ENCODE data around the gene BRD7.

Gene BRD7

GRCh38 chr16:50273888-50274325, 94.9 kb downstream of the BRD7 start:
- peak in 1 of 2 experiments; percentile 80 for DNase-seq (ENCODE audit: low read depth in 1 of 2, low spot score in 1 of 2)
- Histone ChIP-seq H3K27ac (replicated peaks) (peak overlapping the region; percentile 95), H3K27me3 (ENCODE audit: insufficient read depth, poor library complexity, severe bottlenecking) (no peaks in the 10 kb centered on the region), H3K4me3 (replicated peaks; ENCODE audit: insufficient read depth, low read length) (peak overlapping the region; percentile 59)
- TF ChIP-seq GABPA (IDR thresholded peaks at IDR 0.05; ENCODE audit: low read depth) (no peak), SPI1 (IDR thresholded peaks at IDR 0.05; ENCODE audit: borderline replicate concordance, low read depth) (peak; percentile 14; the same call in 1 of the 2 replicates), REST (IDR thresholded peaks at IDR 0.05; ENCODE audit: insufficient replicate concordance, low read depth) (no peak), POLR2AphosphoS5 (IDR thresholded peaks at IDR 0.05; ENCODE audit: low read depth) (no peak)
- TF ChIP-seq, protein P1, sequence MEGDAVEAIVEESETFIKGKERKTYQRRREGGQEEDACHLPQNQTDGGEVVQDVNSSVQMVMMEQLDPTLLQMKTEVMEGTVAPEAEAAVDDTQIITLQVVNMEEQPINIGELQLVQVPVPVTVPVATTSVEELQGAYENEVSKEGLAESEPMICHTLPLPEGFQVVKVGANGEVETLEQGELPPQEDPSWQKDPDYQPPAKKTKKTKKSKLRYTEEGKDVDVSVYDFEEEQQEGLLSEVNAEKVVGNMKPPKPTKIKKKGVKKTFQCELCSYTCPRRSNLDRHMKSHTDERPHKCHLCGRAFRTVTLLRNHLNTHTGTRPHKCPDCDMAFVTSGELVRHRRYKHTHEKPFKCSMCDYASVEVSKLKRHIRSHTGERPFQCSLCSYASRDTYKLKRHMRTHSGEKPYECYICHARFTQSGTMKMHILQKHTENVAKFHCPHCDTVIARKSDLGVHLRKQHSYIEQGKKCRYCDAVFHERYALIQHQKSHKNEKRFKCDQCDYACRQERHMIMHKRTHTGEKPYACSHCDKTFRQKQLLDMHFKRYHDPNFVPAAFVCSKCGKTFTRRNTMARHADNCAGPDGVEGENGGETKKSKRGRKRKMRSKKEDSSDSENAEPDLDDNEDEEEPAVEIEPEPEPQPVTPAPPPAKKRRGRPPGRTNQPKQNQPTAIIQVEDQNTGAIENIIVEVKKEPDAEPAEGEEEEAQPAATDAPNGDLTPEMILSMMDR (IDR thresholded peaks at IDR 0.05; ENCODE audit: insufficient read depth, low read length) = no peak

DNA sequence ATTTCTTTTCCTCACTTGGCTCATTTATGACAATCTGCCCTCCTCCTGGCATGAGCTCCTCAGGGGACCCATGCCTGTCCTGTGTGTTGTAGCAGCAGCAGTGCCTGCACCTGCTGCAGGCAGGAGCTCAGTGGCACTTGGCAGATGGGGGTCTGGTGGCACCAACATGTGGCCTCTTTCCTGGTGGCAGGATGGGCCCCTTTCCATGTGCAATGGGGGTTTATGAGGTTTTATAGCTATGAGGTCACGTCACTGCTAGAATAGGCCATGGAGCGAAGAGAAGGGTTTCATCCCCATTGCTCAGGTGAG, 95.5 kb downstream of the BRD7 start:
- DNase-seq (ENCODE audit: low read depth in 1 of 2, low spot score in 1 of 2) = no peak
- Histone ChIP-seq H3K27ac (replicated peaks) (peak overlapping the region; percentile 95; the same call in 1 of the 2 replicates), H3K4me3 (replicated peaks; ENCODE audit: insufficient read depth, low read length) (no peak overlapping the region), H3K27me3 (ENCODE audit: insufficient read depth, poor library complexity, severe bottlenecking) (no peaks in the 10 kb centered on the region)
- TF ChIP-seq GABPA (IDR thresholded peaks at IDR 0.05; ENCODE audit: low read depth) = no peak
- TF ChIP-seq REST (IDR thresholded peaks at IDR 0.05; ENCODE audit: insufficient replicate concordance, low read depth) = no peak
- TF ChIP-seq POLR2AphosphoS5 (IDR thresholded peaks at IDR 0.05; ENCODE audit: low read depth) = no peak
- TF ChIP-seq SPI1 (IDR thresholded peaks at IDR 0.05; ENCODE audit: borderline replicate concordance, low read depth) = no peak
- TF ChIP-seq, protein P1 (IDR thresholded peaks at IDR 0.05; ENCODE audit: insufficient read depth, low read length) = no peak

DNA sequence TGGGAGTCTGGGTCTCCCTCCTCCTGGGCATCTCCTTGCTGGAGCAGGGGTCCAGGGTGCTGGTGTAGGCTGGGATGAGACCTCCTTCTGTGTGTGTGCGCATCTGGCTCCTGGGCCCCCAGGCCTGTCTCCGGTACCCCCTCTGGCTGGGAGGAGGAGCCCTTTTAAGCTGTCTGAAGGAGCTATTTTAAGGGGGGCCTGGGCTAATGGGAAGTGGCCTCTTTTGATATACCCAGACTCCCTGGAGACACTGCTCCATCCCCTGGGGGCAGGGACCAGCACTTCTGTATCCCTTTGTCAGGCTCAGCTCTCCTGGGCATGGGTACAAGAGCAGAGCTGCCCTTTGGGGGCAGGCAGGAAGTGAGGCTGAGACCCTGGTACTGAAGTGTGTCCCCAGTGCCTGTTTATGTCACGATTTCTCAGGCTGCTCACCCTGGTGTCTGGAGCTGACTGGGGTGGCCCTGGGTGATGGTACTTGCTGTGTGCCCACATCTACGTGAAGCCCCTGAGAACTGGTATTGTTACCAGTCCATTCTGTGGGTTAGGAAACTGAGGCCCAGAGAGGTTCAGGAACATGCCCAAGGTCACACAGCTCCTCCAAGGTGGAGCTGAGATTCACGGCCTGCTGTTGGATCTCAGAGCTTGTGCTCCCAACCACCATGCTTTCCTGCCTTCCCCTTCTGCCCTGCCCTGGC, 96.0 kb downstream of the BRD7 start:
- no peak overlapping the region for H3K27ac ChIP-seq (replicated peaks)
- H3K27me3 ChIP-seq (ENCODE audit: insufficient read depth, poor library complexity, severe bottlenecking) = no peaks in the 10 kb centered on the region
- DNase-seq (ENCODE audit: low read depth in 1 of 2, low spot score in 1 of 2) = no peak
- TF ChIP-seq SPI1 (IDR thresholded peaks at IDR 0.05; ENCODE audit: borderline replicate concordance, low read depth) (no peak), GABPA (IDR thresholded peaks at IDR 0.05; ENCODE audit: low read depth) (no peak), REST (IDR thresholded peaks at IDR 0.05; ENCODE audit: insufficient replicate concordance, low read depth) (no peak), POLR2AphosphoS5 (IDR thresholded peaks at IDR 0.05; ENCODE audit: low read depth) (no peak)
- TF ChIP-seq, protein P1 (IDR thresholded peaks at IDR 0.05; ENCODE audit: insufficient read depth, low read length) = no peak
- H3K4me3 ChIP-seq (replicated peaks; ENCODE audit: insufficient read depth, low read length) = no peak overlapping the region

Data from HL-60 (cell line).